T-helper 2 cell treated with Interferon-gamma antibody and Interleukin-4, amounts not matched to agents 100 ng/mL and 5 ng/mL, for 36 hours (primary cell): ENCODE results near the gene MSMP. TPM values are rescaled to one million over a fixed set of nuclear protein-coding genes. Genes with fewer than 3 reads are reported as not detected.

ENCODE experiments used
- intact Hi-C: fragments of 100-400 bp; cut with micrococcal nuclease; formaldehyde crosslinking; loops from one replicate; pipeline ENCODE4 v1.15.1; 2023
- total RNA-seq: library from RNA; stranded (reverse); gene quantifications from 2 replicates; pipeline ENCODE4 v1.2.3, GENCODE V29; 2022

The MSMP gene, protein sequence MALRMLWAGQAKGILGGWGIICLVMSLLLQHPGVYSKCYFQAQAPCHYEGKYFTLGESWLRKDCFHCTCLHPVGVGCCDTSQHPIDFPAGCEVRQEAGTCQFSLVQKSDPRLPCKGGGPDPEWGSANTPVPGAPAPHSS
- 0.55 TPM in 1 of 2 replicates, not detected in the other for total RNA-seq

DNA sequence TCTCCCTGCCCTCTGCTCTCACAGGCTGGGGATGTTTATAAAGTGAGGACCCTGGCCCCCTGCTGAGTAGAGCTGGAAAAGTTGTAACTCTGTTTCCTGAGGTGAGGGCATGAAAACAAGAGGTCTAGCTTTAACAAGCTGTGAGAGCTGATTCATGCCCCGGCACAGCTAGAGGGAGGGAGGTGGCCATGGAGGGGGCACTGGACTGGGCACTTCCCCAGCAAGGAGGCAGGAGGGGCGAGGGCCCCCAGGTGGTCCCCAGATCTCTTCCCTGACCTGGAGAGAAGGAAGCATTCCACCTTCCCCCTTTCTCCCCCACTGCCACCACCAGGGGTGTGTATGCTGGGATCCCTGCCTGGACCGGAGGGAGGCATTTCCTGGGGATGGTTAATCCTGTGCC lies at the start of gene MSMP:
Gene MSMP (minus strand): TSS at position 13 of the 400 bp plus-strand sequence. CDS start 147 bp downstream, outside the sequence.
- intact Hi-C loops, result loop anchor here (10.0 kb wide), 1 partner anchor 1709 kb away; the partner anchor contains the start of gene UBAP2

DNA sequence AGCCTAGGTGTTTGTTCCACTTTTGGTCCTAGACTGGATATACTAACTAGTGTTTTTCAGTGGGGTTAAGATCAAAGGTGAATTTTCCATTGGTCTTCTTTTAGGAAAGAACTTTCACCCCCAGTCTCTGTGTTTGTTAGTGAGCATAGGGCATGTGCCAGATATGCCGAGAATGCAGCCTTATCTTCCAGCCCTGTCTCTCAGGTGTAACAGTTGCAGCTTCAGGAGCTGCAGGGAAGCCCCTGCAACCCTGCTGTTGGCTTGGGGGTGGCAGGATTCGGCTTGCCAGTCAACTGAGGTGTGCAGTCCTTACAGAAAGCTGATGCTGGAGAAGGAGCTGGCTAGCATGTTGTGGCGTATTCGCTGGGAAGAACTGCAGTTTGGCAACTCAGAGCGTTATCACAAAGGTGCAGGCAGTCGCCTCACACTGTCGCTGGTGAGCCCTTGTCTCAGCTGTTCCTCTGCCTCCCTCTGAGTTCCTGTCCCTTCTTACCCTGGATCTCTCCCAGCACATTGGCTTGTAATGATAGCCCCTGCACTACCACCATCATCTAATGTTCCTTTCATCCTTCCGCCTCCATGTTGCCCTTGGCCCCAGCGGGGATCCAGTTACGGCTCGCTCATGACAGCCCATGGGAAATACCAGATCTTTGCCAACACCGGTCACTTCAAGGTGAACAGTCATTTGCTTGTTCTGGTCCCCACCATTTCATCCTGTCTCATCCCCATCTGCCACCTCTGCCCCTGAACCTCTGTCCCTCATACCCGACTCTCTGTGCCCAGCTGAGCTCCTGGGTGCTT lies 47.5 kb upstream of the MSMP start:
- intact Hi-C loops, result no loop called here

DNA sequence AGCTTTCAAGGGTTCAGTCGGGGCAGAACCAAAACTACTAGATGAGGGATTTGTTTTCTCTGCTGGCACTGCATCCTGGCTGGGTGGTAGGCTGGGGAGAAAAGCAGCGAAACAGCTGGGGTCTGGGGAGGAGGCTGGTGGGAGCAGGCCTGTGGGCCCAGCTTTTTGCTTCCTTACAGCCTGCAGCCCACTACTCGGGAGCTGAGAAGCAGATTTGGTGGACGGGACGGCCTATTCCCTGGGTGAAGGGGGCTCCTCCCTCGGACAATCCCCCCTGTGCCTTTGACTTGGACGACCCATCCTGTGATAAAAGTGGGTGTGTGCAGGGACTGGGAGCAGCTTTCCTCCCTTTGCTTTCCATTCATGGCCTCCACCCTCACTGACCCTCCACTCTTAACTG lies 46.5 kb upstream of the MSMP start:
- intact Hi-C loops, result no loop called here

DNA sequence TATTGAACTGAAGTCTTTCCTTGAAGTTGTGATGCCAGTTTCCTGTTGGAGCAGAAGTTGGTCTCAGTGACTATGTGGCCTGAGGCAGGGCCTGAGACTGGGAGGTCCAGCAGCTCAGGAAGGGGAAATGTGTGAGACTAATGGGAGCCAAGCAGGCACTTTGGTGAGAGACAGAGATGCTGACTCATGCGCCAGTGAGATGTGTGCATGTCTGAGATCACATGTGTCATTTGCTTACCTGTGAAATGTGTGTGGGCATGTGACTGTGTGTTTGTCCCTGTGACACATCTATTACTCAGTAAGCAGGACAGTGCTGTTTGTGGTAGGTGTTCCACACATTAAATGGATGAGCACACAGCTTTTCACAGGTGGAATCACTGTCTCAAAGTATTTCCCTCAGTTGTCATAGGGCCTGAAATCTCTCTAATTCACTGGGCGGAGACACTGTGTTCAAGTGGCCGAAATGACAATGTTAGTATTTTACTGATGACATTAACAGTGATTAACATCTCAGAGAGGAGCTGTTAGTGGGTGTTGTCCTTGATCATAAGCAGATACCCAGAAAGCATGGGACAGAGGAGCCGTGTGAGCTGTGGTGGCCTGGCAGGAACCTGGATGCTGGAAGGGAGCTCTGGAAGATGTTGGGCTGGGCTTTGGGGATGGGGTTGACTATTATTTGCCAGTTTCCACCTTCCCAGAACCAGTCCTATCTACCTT lies 44.7 kb upstream of the MSMP start:
- intact Hi-C loops, result no loop called here

DNA sequence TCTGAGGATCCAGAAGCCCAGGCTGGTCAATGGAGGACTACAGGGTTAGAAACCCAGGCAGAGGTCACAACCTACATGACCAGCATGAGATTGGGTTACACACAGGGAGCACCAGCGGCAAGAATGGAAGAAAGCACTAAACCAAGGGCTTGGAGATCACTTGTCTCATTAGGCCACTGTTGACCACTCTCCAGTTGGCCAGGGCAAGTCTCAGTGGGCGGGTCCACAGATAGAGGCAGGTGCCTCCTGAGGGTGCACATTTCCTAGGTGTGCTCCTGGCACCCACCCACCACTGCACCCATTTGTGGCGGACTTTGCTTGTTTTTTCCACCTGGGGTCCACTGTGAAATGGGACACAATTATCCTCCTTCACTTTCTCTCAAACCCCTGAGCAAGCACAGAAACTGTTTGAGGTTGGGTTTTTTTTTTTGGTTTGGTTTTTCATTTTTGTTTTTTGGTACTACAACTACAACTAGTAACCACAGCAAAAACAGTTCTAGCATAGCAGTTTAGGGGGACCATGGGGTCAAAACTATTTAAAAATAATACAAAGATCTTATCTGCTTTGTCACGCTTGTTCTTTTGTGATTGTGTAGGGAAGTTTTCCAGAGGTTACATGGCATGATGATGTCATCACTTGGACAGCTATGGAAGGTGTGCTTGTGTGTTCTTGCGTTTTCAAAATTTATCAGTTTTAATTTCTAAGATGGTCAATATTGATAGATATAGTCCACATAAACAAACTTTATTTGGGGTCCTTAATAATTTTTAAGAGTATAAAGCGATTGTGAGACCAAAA lies 43.4 kb upstream of the MSMP start:
- intact Hi-C loops, result no loop called here

DNA sequence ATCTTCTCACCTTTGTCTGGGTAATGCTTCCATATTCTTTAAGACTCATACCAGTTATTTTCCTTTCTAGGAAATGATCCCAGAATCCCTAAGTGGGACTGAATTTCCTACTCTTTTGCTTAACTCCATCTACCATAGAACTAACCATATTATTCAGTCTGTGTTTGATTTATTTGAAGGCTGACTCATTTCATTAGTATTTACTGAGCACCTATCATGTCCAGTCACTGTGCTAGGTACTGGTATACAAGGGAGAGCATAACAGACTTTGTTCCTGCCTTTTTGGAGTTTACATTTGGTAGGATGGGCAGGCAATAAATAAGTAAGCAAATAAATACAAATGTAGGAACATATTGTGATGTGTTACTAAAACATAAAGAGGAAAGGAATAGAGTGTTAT lies 41.6 kb upstream of the MSMP start:
- intact Hi-C loops, result no loop called here

DNA sequence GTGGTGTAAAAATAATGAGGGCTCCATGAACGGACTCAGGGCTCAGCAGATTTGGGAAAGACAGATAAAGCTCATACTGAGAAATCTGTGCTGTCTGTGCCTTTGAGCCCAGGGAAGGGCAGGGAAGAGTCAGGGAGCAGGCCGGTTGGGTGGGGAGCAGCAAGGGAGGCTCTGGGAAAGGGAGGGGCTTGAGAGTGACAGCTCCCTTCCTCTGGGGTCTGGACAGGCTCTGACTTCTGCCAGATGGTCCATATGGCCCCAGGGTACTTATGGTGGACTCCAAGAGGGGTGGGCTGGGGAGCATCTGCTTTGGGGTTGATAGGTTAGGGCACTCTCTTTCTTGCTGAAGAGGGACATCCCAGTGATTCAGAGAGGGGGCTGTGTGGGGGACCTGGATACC lies 39.4 kb upstream of the MSMP start:
- intact Hi-C loops, result no loop called here

DNA sequence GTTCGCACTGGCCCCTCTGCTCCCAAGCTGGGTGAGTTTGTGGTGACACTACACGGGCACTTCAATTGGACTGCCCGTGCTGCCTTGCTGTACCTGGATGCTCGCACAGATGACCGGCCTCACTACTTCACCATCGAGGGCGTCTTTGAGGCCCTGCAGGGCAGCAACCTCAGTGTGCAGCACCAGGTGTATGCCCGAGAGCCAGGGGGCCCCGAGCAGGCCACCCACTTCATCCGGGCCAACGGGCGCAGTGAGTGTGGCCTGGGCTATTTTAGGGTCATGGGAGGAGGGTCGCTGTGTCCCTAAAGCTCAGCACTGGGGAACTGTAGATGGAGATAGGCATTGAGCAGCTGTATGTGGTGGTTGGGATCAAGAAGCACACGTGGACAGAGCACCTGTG lies 38.8 kb upstream of the MSMP start:
- intact Hi-C loops, result no loop called here

DNA sequence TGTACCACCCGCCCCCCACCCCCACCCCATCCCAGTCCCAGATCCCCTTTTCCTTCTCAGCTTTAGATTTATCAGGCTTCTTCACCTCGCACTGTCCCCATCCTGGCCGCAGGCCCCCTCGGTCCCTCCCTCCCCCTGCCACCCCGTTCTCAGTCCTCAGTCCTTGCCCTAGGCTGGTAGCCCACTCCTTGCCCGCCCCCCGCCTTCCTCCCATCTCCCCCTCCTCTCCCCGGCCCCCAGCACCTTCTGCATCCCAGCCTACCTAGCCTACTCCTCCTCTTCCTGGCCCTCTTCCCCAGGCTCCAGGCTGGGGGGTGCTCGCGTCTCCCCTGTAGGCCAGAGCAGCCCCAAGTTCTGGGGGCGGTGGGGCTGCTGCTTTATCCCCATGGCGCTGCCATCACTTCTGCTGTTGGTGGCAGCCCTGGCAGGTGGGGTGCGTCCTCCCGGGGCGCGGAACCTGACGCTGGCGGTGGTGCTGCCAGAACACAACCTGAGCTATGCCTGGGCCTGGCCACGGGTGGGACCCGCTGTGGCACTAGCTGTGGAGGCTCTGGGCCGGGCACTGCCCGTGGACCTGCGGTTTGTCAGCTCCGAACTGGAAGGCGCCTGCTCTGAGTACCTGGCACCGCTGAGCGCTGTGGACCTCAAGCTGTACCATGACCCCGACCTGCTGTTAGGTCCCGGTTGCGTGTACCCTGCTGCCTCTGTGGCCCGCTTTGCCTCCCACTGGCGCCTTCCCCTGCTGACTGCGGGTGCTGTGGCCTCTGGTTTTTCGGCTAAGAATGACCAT lies 38.1 kb upstream of the MSMP start:
- intact Hi-C loops, result no loop called here

DNA sequence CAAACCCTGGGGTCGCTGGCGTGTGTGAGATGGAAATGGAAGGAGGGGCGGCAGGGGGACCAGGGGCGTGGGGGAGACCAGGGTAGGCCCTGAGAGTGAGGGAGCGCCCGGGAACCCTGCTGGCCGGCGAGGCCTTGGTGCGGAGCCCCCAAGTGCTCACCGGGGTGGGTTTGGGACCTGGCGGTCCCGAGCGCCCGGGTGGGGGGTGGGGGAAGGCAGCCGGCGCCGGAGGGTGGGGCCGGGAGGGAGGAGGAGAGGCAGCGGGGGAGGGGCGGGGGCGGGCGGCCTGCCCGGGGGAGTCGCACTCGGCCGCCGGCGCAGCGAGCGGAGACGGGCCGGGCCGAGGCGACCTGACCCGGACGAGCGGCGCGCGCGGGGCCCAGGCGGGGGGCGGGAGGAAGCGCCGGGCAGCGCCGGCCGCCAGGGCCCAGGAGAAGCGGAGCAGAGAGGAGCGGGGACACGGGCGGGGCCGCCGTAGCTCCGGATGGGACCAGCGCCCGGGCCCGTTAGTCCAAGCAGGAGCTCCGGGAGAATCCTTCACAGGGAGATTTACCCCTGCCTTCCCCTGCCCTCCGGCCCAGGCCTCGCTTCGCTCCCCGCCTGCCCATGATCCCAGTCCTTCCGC lies 37.3 kb upstream of the MSMP start, which contains the start of gene NPR2:
Gene NPR2 (plus strand): TSS at position 295 of the 625 bp plus-strand sequence. CDS start 818 bp downstream, outside the sequence.
- intact Hi-C loops, result no loop called here

DNA sequence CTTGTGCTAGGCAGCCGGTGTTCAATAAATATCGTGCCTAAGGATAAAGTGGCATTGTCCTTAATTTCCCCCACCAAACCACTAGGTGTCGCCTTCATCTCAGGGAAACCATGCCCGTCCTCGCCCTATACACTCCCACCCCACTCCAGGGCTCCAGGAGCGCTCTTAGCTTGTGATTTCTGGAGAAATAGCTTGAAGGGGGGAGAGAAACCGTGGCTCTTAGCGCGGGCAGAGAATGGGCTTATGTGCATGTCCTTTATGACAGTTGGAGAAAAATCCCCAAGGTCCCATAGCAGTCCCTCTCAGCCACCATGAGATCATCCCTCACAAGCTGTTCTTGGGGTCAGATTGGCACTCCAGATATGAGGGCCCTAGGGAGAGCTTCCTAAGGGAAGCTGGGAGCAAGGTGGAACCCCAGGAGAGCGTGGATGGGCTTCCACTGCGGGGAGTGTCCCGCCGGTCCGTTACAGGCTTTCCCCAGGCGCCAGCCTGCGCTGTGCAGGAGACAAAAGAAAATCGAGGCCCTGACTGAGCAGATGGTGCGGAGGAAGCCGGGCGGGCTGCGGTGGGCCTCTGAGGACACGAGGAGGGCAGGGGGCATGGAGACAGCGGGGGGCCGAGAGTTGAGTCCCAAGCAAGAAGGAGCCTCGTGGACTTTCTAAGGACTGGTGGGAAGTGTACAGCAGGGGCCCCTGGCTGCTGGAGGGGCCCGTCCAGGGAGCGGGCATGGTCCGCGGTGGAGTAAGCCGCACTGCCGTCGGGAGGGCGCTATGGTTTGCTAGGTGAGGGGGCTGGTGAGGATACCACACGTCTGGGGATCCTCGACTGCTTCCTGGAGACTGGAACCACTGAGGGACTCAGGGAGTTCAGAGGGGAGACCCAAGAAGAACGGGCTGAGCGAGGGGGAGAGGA lies 36.6 kb upstream of the MSMP start:
- intact Hi-C loops, result loop anchor here (1.0 kb wide), 3 partner anchors 22 to 92 kb away; partner anchors contain the start of gene SPAG8

DNA sequence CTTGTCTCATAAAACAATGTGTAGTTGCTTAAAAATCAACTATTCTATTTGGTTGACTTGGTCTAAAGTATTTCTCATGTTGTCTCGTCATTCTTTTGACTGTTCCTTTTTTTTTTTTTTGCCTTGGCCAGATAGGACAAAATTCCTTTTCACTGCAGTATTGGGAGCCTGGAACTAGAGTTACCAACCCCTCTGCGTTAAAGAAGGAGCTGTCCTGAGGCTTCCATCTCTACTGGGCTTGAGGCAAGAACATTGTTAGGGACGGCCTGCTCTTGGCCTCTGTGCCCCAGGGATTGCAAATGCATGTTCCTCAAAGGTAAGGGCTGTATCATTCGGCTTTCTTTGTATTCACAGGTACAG lies 35.9 kb upstream of the MSMP start:
- intact Hi-C loops, result loop anchor here (1.0 kb wide), 3 partner anchors 22 to 92 kb away; partner anchors contain the start of gene SPAG8

DNA sequence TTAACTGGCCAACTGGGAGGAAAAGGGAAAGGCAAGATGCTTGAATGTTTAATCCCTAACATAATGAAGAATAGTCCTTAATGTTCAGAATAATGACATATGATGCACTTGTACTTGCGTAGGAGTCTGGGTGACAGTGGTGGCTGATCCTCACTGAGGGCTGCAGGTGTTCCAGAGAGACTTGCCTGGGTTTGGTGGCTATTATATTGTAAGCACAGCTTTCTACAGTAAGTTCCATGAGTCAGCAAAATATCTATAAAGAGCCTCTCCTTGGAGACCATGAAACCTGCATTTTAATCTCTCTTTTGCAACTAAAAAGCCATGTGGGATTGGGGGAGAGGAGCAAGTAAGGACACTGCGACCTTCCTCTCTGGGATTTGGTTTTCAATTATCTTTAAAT lies 35.5 kb upstream of the MSMP start:
- intact Hi-C loops, result no loop called here

DNA sequence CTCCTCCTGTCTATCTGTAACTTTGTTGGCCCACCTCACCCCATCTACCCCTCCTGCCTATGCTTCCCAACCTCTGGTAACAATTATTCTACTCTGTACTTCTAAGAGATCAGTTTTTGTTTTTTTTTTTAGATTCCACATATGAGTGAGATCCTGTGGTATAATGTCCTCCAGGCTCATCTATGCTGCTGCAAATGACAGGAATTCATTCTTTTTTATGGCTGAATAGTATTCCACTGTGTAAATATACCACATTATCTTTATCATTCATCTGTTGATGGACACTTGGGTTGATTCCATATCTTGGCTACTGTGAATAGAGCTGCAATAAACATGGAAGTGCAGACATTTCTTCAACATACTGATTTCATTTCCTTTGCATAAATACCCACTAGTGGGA lies 29.3 kb upstream of the MSMP start:
- intact Hi-C loops, result no loop called here

DNA sequence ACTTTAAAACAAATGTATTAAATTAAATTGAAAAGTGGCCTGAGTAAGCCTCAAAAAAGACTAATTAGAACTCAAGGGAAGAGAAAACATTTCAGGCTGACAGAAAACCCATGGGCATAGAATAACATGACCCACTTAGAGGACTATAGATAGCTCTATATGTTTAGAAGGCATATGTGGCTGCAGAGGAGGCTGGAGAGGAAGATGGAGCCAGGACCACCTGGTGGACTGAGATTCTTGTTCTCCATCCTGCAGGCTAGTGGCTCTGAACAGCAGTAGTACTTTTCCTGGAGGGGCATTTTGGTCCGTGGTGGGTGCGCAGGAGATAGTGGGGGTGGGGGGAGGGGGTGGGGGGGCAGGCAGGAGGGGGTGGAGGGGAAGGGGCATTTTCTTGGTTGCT lies 27.0 kb upstream of the MSMP start:
- intact Hi-C loops, result no loop called here

DNA sequence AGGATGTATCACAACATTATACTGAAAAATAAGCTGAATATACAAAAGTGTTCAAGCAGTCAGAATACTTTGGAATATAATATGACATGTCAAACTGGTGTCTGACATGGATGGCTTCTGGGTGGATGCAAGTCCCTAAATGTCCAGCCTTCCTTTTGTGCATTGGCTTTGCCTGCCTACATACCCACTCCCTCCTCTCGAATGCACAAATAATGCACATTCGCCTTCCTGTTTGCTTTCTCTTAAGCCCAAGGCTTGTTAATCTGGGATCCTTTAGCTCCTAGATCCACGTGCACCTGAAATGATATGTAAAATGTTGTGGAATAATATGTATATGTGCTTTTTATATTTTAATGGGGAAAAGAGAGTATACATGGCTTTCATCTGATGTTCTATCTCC lies 24.4 kb upstream of the MSMP start:
- intact Hi-C loops, result no loop called here

DNA sequence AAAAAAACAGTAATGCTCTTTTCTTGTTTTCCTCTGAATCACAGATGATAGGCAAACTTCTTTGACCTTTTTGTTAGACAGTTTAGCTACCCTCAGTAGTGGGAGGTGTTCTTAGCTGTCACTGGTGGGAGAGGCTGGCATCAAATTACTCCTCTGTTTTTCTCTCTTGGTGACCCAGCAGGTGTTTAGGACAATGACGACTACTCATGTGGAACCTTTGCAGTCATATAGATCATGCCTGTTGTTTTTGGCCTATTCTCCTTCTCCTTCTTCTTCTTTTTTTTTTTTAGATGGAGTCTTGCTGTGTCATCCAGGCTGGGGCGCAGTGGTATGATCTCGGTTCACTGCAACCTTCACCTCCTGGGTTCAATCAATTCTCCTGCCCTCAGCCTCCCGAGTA lies 21.9 kb upstream of the MSMP start:
- intact Hi-C loops, result no loop called here

DNA sequence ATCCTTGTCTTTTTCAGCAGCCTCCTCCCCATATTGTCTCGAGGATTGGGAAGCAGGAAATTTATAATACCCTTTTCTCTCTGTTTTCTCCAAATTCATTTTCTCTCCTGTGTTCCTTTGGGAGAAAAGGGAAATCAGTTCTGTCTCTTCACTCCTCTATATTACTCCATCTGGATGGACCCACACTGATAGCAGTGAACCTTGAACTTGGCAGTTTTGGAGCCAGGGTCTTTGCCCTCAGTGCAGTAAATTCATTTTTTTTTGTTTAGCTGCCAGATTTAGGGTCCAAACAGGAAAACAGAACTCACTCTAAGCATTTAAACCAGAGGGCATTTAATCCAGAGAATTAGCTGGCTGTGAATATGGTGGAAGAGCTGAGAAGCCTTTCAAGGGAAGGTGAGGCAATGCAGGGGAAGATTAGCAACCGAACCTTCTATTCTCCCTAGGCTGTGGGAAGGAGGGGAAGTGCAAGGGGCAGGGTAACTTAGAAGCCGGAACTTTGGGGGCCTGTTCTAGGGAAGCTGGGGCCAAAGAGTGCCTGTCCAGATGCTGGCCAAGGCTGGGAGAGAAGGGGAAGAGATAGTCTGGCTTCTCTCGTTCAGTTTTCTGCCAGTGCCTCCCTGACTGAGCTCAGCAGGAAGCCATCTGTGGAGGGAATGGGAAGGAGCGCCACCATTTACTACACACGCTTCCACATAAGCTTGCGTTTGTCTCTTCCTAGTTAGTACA lies 21.0 kb upstream of the MSMP start:
- intact Hi-C loops, result no loop called here
